Trophoblast cell (in vitro differentiated cells and primary cell): ENCODE results near the gene ACSBG1.

Experiments
- DNase-seq, 2 donors: peaks; one replicate each; pipeline ENCODE4 v3.0.0-alpha.2; 2016
- H2AFZ ChIP-seq: 2 replicates; pipeline ENCODE4 v1.6.1; 2013; ENCODE audit warnings: low read length, moderate library complexity, mild to moderate bottlenecking; ENCODE audit not compliant: insufficient read depth, poor library complexity
- H2AK5ac ChIP-seq: 2 replicates; pipeline ENCODE4 v1.6.1; 2013; ENCODE audit warnings: mild to moderate bottlenecking, low read length
- H2BK120ac ChIP-seq: 2 replicates; pipeline ENCODE4 v1.6.1; 2013; ENCODE audit warnings: low read length, mild to moderate bottlenecking, moderate library complexity; ENCODE audit not compliant: insufficient read depth, poor library complexity
- H2BK12ac ChIP-seq: 2 replicates; pipeline ENCODE4 v1.6.1; 2013; ENCODE audit warnings: mild to moderate bottlenecking, low read length, moderate library complexity
- H2BK5ac ChIP-seq: 2 replicates; pipeline ENCODE4 v1.6.1; 2013; ENCODE audit warnings: low read length, low read depth, moderate library complexity, mild to moderate bottlenecking; ENCODE audit not compliant: poor library complexity
- H3K14ac ChIP-seq: 2 replicates; pipeline ENCODE4 v1.6.1; 2013; ENCODE audit warnings: mild to moderate bottlenecking, low read length
- H3K18ac ChIP-seq: 2 replicates; pipeline ENCODE4 v1.6.1; 2013; ENCODE audit warnings: mild to moderate bottlenecking, low read length
- H3K23ac ChIP-seq: 2 replicates; pipeline ENCODE4 v1.6.1; 2013; ENCODE audit warnings: low read length
- H3K27ac ChIP-seq: 2 replicates; pipeline ENCODE4 v1.5.1; 2013; ENCODE audit warnings: low read depth, mild to moderate bottlenecking, inconsistent platforms, low read length, moderate library complexity
- H3K27me3 ChIP-seq: 2 replicates; pipeline ENCODE4 v1.6.1; 2013; ENCODE audit warnings: inconsistent platforms, mild to moderate bottlenecking, low read length, moderate library complexity; ENCODE audit not compliant: insufficient read depth
- H3K36me3 ChIP-seq, 2 experiments: 1 replicate in 1 of 2; 2 replicates in 1 of 2; pipeline ENCODE4 v1.6.1; 2013; ENCODE audit warnings: low read length in 2 of 2, mild to moderate bottlenecking in 2 of 2, moderate library complexity in 1 of 2; ENCODE audit not compliant: insufficient read depth in 2 of 2, control insufficient read depth in 1 of 2
- H3K4ac ChIP-seq: 2 replicates; pipeline ENCODE4 v1.6.1; 2013; ENCODE audit warnings: low read depth, mild to moderate bottlenecking, low read length, moderate library complexity
- H3K4me1 ChIP-seq, 2 experiments: 1 replicate in 1 of 2; 2 replicates in 1 of 2; pipeline ENCODE4 v1.6.1; 2013; ENCODE audit warnings: low read length in 2 of 2, mild to moderate bottlenecking in 2 of 2, moderate library complexity in 1 of 2; ENCODE audit not compliant: insufficient read depth in 2 of 2, control insufficient read depth in 1 of 2
- H3K4me2 ChIP-seq: 2 replicates; pipeline ENCODE4 v1.6.1; 2013; ENCODE audit warnings: inconsistent platforms, mild to moderate bottlenecking, low read length, moderate library complexity
- H3K4me3 ChIP-seq: 2 replicates; pipeline ENCODE4 v1.5.1; 2013; ENCODE audit warnings: mild to moderate bottlenecking, low read depth, low read length, inconsistent platforms
- H3K79me1 ChIP-seq: one replicate; pipeline ENCODE4 v1.6.1; 2013; ENCODE audit warnings: low read length
- H3K79me2 ChIP-seq: 2 replicates; pipeline ENCODE4 v1.6.1; 2013; ENCODE audit warnings: low read length, mild to moderate bottlenecking; ENCODE audit not compliant: control insufficient read depth, insufficient read depth, poor library complexity
- H3K9ac ChIP-seq: 2 replicates; pipeline ENCODE4 v1.6.1; 2013; ENCODE audit warnings: mild to moderate bottlenecking, low read length
- H3K9me3 ChIP-seq: 2 replicates; pipeline ENCODE4 v1.6.1; 2013; ENCODE audit warnings: low read depth, mild to moderate bottlenecking, control low read depth, inconsistent platforms, low read length; ENCODE audit not compliant: insufficient read depth
- H4K12ac ChIP-seq: 2 replicates; pipeline ENCODE4 v1.6.1; 2013; ENCODE audit warnings: low read depth, mild to moderate bottlenecking, low read length, moderate library complexity
- H4K8ac ChIP-seq: 2 replicates; pipeline ENCODE4 v1.6.1; 2013; ENCODE audit warnings: low read depth, mild to moderate bottlenecking, low read length, moderate library complexity
- H4K91ac ChIP-seq: one replicate; pipeline ENCODE4 v1.6.1; 2013; ENCODE audit warnings: low read depth, mild to moderate bottlenecking, low read length, moderate library complexity
- WGBS: extraction: QIAGEN DNeasy Blood & Tissue Kit; methylation state at CpG from one replicate; pipeline ENCODE4 v1.1.7; 2013; ENCODE audit warnings: missing lambda C conversion rate; ENCODE audit not compliant: insufficient read length, insufficient coverage; ENCODE audit errors: extremely low coverage; 5-methylcytosine and 5-hydroxymethylcytosine counted together

Gene ACSBG1

DNA sequence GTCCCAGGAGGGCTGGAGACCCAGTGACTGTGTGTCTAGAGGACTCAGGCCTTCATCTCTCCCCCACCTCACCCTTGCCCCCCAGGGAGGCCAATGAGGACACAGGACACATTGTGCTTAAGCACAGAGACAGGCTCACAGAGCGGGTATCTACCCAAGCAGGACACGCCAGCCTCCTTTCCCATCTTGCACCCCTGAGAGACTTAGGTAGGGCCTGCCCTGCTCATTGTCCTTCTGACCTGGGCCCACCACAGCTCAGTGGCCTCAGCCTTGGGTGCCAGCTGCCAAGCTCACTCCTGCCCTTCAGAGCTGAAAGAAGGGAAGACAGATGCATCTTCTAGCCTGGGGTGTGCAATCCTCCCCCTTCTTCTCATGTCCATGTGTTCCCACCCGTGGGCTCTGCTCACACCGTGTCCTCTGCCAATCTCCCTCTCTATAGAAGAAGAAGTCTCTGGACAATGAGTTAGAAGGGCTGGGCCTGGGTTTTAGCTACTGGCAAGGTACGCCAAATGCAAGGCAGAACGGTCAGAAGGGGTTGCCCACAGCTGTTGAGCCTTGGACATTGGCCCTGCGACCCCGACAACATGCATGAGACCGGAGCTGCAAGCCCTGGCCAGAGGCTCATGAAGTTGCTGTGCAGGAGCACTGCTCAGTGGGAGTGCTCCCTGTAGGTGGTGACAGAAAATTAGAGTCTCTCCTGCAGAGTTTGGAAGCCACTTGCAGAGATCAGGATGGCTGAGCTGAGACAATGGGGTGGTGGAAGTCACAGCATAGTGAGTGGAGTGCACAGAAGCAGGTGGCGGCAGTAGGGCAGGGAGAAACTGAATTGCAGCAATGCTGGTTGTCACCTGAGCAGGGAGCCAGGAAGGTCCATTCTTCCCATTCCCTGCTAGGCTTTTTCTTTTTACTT lies 32.8 kb downstream of the ACSBG1 start:
- Histone ChIP-seq H4K91ac (no peak overlapping the region), H3K4me3 (no peak overlapping the region), H4K12ac (no peak overlapping the region), H3K23ac (no peak overlapping the region), H3K4me2 (no peak overlapping the region), H3K36me3 (no peaks in the 10 kb centered on the region), H3K4ac (no peak overlapping the region), H2BK120ac (no peak overlapping the region), H3K27ac (no peak overlapping the region), H2AK5ac (no peak overlapping the region), H3K79me2 (no peaks in the 10 kb centered on the region), H3K79me1 (no peaks in the 10 kb centered on the region), H2BK12ac (no peak overlapping the region), H4K8ac (no peak overlapping the region), H3K27me3 (no peaks in the 10 kb centered on the region), H2BK5ac (no peak overlapping the region), H3K18ac (no peak overlapping the region), H2AFZ (no peak overlapping the region), H3K4me1 (peaks cover 3 to 6% of the 10 kb centered on the region in 2 experiments), H3K9me3 (no peaks in the 10 kb centered on the region), H3K14ac (no peak overlapping the region), H3K9ac (no peak overlapping the region)
- no peak for DNase-seq
- no CpG with 5 or more reads among the region's 10 CpGs for WGBS

DNA sequence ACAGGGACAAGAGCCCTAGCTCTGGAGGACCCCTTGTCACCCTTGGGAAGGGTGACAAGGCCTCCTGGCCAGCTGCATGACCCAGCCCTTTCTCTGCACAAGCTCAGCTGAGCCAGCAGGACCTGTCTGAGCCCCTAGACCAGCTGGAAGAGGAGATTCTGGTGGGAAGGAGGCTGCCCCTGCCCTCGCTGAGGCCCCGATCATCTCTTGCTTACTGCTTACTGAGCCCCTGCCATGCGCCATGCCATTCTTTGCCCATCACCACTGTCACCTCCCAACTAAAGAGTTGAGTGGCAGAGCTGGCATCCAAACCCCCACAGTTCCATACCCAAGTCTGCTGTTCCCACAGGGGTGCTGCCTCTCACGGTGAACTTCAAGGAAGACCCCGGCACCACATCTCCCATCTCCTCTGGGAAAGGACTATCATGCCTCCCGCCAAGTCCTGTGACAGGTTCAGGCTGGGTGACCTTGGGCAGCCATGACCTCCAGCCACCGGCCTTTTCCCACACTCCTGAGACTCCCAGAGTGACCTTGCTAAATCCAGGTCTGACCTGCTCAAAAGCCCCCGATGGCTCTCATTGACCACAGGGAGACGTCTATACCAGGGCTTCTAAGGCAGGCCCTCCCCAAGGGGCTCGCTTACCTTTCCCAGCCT lies 34.0 kb downstream of the ACSBG1 start:
- H2BK12ac ChIP-seq: no peak overlapping the region
- H3K4me1 ChIP-seq: no peaks in the 10 kb centered on the region
- no peak overlapping the region for H3K27ac ChIP-seq
- no peak for DNase-seq
- no peak overlapping the region for H3K4me3 ChIP-seq
- no peaks in the 10 kb centered on the region for H3K27me3 ChIP-seq
- no peak overlapping the region for H2BK120ac ChIP-seq
- no peak overlapping the region for H2AFZ ChIP-seq
- no peak overlapping the region for H4K91ac ChIP-seq
- no peak overlapping the region for H3K9ac ChIP-seq
- no peak overlapping the region for H3K14ac ChIP-seq
- no peak overlapping the region for H3K4ac ChIP-seq
- no peak overlapping the region for H2AK5ac ChIP-seq
- no CpG with 5 or more reads among the region's 10 CpGs for WGBS
- H3K23ac ChIP-seq: no peak overlapping the region
- H3K79me2 ChIP-seq: no peaks in the 10 kb centered on the region
- H4K12ac ChIP-seq: no peak overlapping the region
- H3K79me1 ChIP-seq: no peaks in the 10 kb centered on the region
- no peak overlapping the region for H3K4me2 ChIP-seq
- H3K9me3 ChIP-seq: no peaks in the 10 kb centered on the region
- no peak overlapping the region for H3K18ac ChIP-seq
- H4K8ac ChIP-seq: no peak overlapping the region
- H3K36me3 ChIP-seq: no peaks in the 10 kb centered on the region
- no peak overlapping the region for H2BK5ac ChIP-seq

DNA sequence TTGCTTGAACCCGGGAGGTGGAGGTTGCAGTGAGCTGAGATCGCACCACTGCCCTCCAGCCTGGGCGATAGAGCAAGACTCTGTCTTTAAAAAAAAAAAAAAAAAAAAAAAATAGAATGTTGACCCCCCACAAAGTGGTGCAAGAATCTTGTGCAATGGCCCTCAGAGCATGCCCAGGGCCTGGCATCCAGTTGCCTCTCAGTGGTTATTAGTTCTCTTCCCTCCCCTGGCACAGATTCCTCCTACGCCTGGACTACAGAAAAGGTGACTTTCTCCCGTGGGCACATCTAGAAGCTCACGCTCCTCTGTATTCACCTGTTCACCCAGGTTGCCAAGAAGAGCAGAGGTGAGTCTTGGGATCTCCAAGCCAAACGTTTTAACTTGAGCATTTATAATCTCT lies 36.7 kb downstream of the ACSBG1 start:
- Histone ChIP-seq H4K8ac (no peak overlapping the region), H3K27ac (no peak overlapping the region), H3K27me3 (no peaks in the 10 kb centered on the region), H4K91ac (no peak overlapping the region), H3K36me3 (no peaks in the 10 kb centered on the region), H3K14ac (no peak overlapping the region), H3K4me1 (no peaks in the 10 kb centered on the region), H3K9me3 (no peaks in the 10 kb centered on the region), H2BK5ac (no peak overlapping the region), H3K4me2 (no peak overlapping the region), H2AK5ac (no peak overlapping the region), H3K79me2 (no peaks in the 10 kb centered on the region), H3K9ac (no peak overlapping the region), H3K18ac (no peak overlapping the region), H3K4ac (no peak overlapping the region), H2AFZ (no peak overlapping the region), H4K12ac (no peak overlapping the region), H3K23ac (no peak overlapping the region), H2BK120ac (no peak overlapping the region), H3K79me1 (no peaks in the 10 kb centered on the region), H2BK12ac (no peak overlapping the region), H3K4me3 (no peak overlapping the region)
- WGBS: no CpG with 5 or more reads among the region's 7 CpGs
- no peak for DNase-seq

DNA sequence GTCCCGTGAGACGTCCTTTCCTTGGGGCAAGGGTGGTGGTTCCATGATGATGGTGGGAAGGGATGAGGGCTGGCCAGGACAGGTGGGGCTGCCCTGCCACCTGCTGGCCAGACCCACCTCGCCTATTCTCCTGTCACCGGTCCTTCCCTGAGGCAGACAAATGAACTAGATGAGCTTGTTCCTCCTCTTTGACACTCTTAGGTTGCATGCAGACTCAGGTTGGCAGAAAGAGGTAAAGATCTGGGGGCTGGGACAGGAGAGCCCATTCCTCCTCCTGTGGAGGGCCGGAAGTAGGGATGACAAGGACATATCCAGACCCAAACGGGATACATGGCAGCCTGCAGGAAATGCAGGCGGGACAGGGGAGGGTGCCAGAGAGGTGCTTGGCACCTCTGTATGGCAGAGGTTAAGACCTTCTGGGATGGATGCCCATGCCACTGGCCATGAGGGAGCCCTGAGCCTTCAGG lies 38.6 kb downstream of the ACSBG1 start:
- Histone ChIP-seq H3K9me3 (no peaks in the 10 kb centered on the region), H2AK5ac (no peak overlapping the region), H3K79me1 (no peaks in the 10 kb centered on the region)

More for the DNA sequence above, 38.6 kb downstream of the ACSBG1 start:
- no peaks in the 10 kb centered on the region for H3K79me2 ChIP-seq
- no peak overlapping the region for H3K23ac ChIP-seq
- H3K27me3 ChIP-seq: no peaks in the 10 kb centered on the region
- H3K9ac ChIP-seq: no peak overlapping the region
- H3K4me1 ChIP-seq: no peaks in the 10 kb centered on the region
- H2BK12ac ChIP-seq: no peak overlapping the region
- no peak overlapping the region for H2AFZ ChIP-seq
- H4K12ac ChIP-seq: no peak overlapping the region
- WGBS: no CpG with 5 or more reads among the region's 7 CpGs
- no peak overlapping the region for H3K4ac ChIP-seq
- no peak overlapping the region for H3K4me2 ChIP-seq
- no peaks in the 10 kb centered on the region for H3K36me3 ChIP-seq
- H3K27ac ChIP-seq: no peak overlapping the region
- no peak overlapping the region for H4K8ac ChIP-seq
- H4K91ac ChIP-seq: no peak overlapping the region
- H2BK5ac ChIP-seq: no peak overlapping the region
- no peak overlapping the region for H3K18ac ChIP-seq
- DNase-seq: peak; percentile 52 to 67
- no peak overlapping the region for H3K4me3 ChIP-seq
- H2BK120ac ChIP-seq: no peak overlapping the region
- H3K14ac ChIP-seq: no peak overlapping the region
